HCT116 (cell line): ENCODE data around the gene FCGR3A.
"Not testable (repeated sequence)": the region's sequence is repeated elsewhere in the genome, so short reads cannot be mapped to it uniquely, and the experiment has no call there.

Source experiments
- CBX3 ChIP-seq: IDR thresholded peaks from 2 replicates; pipeline ENCODE4 v1.6.1; 2012; ENCODE audit warnings: low read depth
- JUND ChIP-seq: IDR thresholded peaks from 2 replicates; pipeline ENCODE4 v1.6.1; 2012
- POLR2A ChIP-seq: IDR thresholded peaks from 2 replicates; pipeline ENCODE4 v1.7.0; 2011; ENCODE audit warnings: borderline replicate concordance; ENCODE audit not compliant: insufficient read depth, insufficient read length; ENCODE audit errors: extremely low read depth
- POLR2AphosphoS5 ChIP-seq: IDR thresholded peaks from 2 replicates; pipeline ENCODE4 v1.6.1; 2011; ENCODE audit warnings: mild to moderate bottlenecking, low read depth, low read length, moderate library complexity
- RAD21 ChIP-seq: IDR thresholded peaks from 2 replicates; pipeline ENCODE4 v1.6.1; 2012; ENCODE audit warnings: low read depth, mild to moderate bottlenecking
- YY1 ChIP-seq: IDR thresholded peaks from 2 replicates; pipeline ENCODE4 v1.6.1; 2011; ENCODE audit warnings: low read length, low read depth, moderate library complexity, mild to moderate bottlenecking; ENCODE audit not compliant: insufficient replicate concordance; ENCODE audit errors: extremely low read depth
- ZNF274 ChIP-seq: fragments of 200-500 bp; sonication (Bioruptor generic); IDR thresholded peaks from 2 replicates; pipeline ENCODE4 v1.6.1; 2014; ENCODE audit warnings: mild to moderate bottlenecking, low read depth, low read length, inconsistent platforms
- TF ChIP-seq, protein P1 (sequence below), 3 experiments: fragments of 200-600 bp in 1 of 3; sonication (generic) in 1 of 3; IDR thresholded peaks in 2 of 3; conservative IDR thresholded peaks in 1 of 3; 2 replicates each; pipeline ENCODE4 v1.5.1; 2012 to 2017; ENCODE audit warnings: low read depth in 2 of 3, low read length in 2 of 3, antibody characterized with exemption in 1 of 3, borderline replicate concordance in 1 of 3, control low read depth in 1 of 3, mild to moderate bottlenecking in 1 of 3, mixed read lengths in 1 of 3, mixed run types in 1 of 3, moderate library complexity in 1 of 3; ENCODE audit not compliant: insufficient read depth in 1 of 3
- TF ChIP-seq, protein P2 (sequence below): IDR thresholded peaks from 2 replicates; pipeline ENCODE4 v1.6.1; 2012; ENCODE audit warnings: low read depth

DNA sequence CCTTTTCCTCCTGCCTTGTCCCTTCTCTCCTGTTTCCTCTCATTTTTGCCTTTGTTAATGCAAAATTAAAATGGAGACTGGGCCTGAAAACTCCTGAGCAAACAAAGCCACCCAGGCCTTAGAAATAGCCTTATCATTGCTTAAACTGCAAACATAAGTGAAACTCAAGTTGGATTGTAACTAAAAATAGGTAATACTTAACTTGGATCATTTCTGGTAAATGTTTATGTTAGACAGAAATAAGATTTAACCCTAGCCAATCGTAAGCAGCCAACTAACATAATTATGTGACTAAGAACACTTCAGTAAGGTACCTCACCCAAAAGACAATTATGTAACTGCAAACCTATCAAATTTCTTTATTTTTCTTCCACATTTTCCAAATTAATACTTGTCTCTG lies 35.7 kb downstream of the FCGR3A start:
- TF ChIP-seq POLR2A, RAD21, ZNF274, YY1, POLR2AphosphoS5, CBX3, JUND: not testable (repeated sequence)
- TF ChIP-seq, protein P1, sequence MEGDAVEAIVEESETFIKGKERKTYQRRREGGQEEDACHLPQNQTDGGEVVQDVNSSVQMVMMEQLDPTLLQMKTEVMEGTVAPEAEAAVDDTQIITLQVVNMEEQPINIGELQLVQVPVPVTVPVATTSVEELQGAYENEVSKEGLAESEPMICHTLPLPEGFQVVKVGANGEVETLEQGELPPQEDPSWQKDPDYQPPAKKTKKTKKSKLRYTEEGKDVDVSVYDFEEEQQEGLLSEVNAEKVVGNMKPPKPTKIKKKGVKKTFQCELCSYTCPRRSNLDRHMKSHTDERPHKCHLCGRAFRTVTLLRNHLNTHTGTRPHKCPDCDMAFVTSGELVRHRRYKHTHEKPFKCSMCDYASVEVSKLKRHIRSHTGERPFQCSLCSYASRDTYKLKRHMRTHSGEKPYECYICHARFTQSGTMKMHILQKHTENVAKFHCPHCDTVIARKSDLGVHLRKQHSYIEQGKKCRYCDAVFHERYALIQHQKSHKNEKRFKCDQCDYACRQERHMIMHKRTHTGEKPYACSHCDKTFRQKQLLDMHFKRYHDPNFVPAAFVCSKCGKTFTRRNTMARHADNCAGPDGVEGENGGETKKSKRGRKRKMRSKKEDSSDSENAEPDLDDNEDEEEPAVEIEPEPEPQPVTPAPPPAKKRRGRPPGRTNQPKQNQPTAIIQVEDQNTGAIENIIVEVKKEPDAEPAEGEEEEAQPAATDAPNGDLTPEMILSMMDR (IDR thresholded peaks at IDR 0.05 in 2 of 3, conservative IDR thresholded peaks at IDR 0.05 in 1 of 3; ENCODE audit: borderline replicate concordance in 1 of 3, insufficient read depth in 1 of 3, low read depth in 2 of 3, low read length in 2 of 3) = not testable (repeated sequence)
- TF ChIP-seq, protein P2, sequence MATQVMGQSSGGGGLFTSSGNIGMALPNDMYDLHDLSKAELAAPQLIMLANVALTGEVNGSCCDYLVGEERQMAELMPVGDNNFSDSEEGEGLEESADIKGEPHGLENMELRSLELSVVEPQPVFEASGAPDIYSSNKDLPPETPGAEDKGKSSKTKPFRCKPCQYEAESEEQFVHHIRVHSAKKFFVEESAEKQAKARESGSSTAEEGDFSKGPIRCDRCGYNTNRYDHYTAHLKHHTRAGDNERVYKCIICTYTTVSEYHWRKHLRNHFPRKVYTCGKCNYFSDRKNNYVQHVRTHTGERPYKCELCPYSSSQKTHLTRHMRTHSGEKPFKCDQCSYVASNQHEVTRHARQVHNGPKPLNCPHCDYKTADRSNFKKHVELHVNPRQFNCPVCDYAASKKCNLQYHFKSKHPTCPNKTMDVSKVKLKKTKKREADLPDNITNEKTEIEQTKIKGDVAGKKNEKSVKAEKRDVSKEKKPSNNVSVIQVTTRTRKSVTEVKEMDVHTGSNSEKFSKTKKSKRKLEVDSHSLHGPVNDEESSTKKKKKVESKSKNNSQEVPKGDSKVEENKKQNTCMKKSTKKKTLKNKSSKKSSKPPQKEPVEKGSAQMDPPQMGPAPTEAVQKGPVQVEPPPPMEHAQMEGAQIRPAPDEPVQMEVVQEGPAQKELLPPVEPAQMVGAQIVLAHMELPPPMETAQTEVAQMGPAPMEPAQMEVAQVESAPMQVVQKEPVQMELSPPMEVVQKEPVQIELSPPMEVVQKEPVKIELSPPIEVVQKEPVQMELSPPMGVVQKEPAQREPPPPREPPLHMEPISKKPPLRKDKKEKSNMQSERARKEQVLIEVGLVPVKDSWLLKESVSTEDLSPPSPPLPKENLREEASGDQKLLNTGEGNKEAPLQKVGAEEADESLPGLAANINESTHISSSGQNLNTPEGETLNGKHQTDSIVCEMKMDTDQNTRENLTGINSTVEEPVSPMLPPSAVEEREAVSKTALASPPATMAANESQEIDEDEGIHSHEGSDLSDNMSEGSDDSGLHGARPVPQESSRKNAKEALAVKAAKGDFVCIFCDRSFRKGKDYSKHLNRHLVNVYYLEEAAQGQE = not testable (repeated sequence)
